Smooth muscle cell (in vitro differentiated cells): Measurements from ENCODE around the gene CDH1. TPM values are rescaled to one million over a fixed set of nuclear protein-coding genes. Genes with fewer than 3 reads are reported as not detected.

ENCODE experiments used
- DNase-seq: peaks from one replicate; lab custom pipeline; 2025; ENCODE audit not compliant: unreplicated experiment; lab: John Stamatoyannopoulos, UW
- H2AFZ ChIP-seq: fragments of 200-600 bp; sonication (generic); 2 replicates; pipeline ENCODE4 v1.6.0; 2016; ENCODE audit warnings: antibody characterized with exemption, low read depth, mild to moderate bottlenecking
- H3F3A ChIP-seq: fragments of 200-600 bp; sonication (generic); 2 replicates; pipeline ENCODE4 v1.6.0; 2017; ENCODE audit warnings: antibody characterized with exemption, low read depth
- H3K27ac ChIP-seq: fragments of 200-600 bp; sonication (generic); 2 replicates; pipeline ENCODE4 v1.5.1; 2016; ENCODE audit warnings: low read depth, mild to moderate bottlenecking
- H3K27me3 ChIP-seq: fragments of 200-600 bp; sonication (generic); 2 replicates; pipeline ENCODE4 v1.6.1; 2016; ENCODE audit warnings: low read depth, mild to moderate bottlenecking
- H3K36me3 ChIP-seq: fragments of 200-600 bp; sonication (generic); 2 replicates; pipeline ENCODE4 v1.5.1; 2016; ENCODE audit warnings: low read depth
- H3K4me1 ChIP-seq: fragments of 200-600 bp; sonication (generic); 2 replicates; pipeline ENCODE4 v1.5.1; 2016; ENCODE audit warnings: low read depth
- H3K4me2 ChIP-seq: fragments of 200-600 bp; sonication (generic); 2 replicates; pipeline ENCODE4 v1.6.0; 2016; ENCODE audit warnings: mild to moderate bottlenecking
- H3K4me3 ChIP-seq: fragments of 200-600 bp; sonication (generic); 2 replicates; pipeline ENCODE4 v1.5.1; 2016; ENCODE audit warnings: mild to moderate bottlenecking
- H3K79me2 ChIP-seq: fragments of 200-600 bp; sonication (generic); 2 replicates; pipeline ENCODE4 v1.6.0; 2016; ENCODE audit warnings: low read depth, mild to moderate bottlenecking
- H3K9ac ChIP-seq: fragments of 200-600 bp; sonication (generic); 2 replicates; pipeline ENCODE4 v1.6.0; 2016; ENCODE audit warnings: low read depth
- H3K9me3 ChIP-seq: fragments of 200-600 bp; sonication (generic); replicated peaks from 2 replicates; pipeline ENCODE4 v1.5.1; 2016; ENCODE audit warnings: low read depth
- H4K20me1 ChIP-seq: fragments of 200-600 bp; sonication (generic); 2 replicates; pipeline ENCODE4 v1.6.0; 2016; ENCODE audit warnings: low read depth
- CTCF ChIP-seq: fragments of 200-600 bp; sonication (generic); IDR thresholded peaks from 2 replicates; pipeline ENCODE4 v1.5.1; 2017; ENCODE audit warnings: borderline replicate concordance, mild to moderate bottlenecking, antibody characterized with exemption; ENCODE audit not compliant: insufficient read depth, poor library complexity, severe bottlenecking
- WGBS: methylation state at CpG from one replicate; pipeline ENCODE4 v1.1.7; 2016; ENCODE audit warnings: low lambda C conversion rate; 5-methylcytosine and 5-hydroxymethylcytosine counted together
- polyA plus RNA-seq: library from polyadenylated mRNA; unstranded; fragments of >200 nt; fragmentation: Nextera tagmentation; extraction: Ambion mirVana; gene quantifications from 2 replicates; pipeline ENCODE4 v1.2.1, GENCODE V29; 2016
- total RNA-seq: library from RNA; depleted of rRNA; stranded (reverse); fragments of >200 nt; gene quantifications from 2 replicates; pipeline ENCODE4 v1.2.3, GENCODE V29; 2014

CDH1 gene
- total and polyA plus RNA-seq, 2 experiments from 2014 or later, result 4.7 to 45.8 TPM

GRCh38 chr16:68774982-68775634, 38.0 kb downstream of the CDH1 start:
- Histone ChIP-seq H2AFZ (no peak overlapping the region), H3K9me3 (no peaks in the 10 kb centered on the region), H3K27me3 (no peaks in the 10 kb centered on the region), H3K36me3 (no peaks in the 10 kb centered on the region), H3F3A (no peaks in the 10 kb centered on the region), H3K27ac (no peak overlapping the region), H3K4me3 (no peak overlapping the region), H3K4me2 (no peak overlapping the region), H4K20me1 (peaks cover 41% of the 10 kb centered on the region), H3K79me2 (no peaks in the 10 kb centered on the region), H3K4me1 (peaks cover 8% of the 10 kb centered on the region), H3K9ac (no peak overlapping the region)
- no peak for DNase-seq
- TF ChIP-seq CTCF, result no peak
- WGBS, result 81% methylated on average over 7 of the region's 7 CpGs

DNA sequence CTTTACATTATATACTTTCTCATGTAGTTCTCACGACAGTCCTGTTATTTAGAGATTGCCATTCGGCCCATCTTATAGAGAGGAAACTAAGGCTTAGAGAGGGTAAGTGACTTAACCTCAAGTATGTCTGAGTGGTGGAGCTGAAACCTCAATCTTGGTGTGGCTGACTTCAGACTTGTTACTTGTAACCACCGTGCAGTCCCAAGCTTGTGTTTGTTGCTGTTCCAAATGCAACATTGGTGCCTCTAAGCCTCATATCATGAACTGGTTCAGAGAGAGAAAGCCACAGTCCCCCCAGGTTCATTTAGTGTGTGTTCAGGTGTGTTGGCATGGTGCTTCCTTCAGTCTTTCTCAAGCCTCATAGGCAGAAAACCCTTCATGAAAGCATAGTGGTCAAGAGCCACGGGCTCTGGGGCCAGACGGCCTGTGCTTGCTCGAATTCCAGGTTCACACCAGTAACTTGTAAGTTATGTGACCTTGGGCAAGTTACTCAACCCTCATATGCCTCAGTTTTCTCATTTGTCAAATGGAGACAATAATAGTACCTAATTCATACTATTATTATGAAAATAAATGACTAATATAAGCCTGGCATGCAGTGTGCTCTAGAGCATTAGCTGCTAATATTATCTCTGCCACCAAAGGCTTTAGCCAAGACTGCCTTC, 39.9 kb downstream of the CDH1 start:
- Histone ChIP-seq H3K36me3 (no peaks in the 10 kb centered on the region), H3K9me3 (no peaks in the 10 kb centered on the region), H3K27ac (peak overlapping the region; percentile 1), H3K4me2 (peak overlapping the region; percentile 13), H3K4me1 (peaks cover 8% of the 10 kb centered on the region), H3K9ac (no peak overlapping the region), H3F3A (no peaks in the 10 kb centered on the region), H4K20me1 (peaks cover 41% of the 10 kb centered on the region), H3K79me2 (no peaks in the 10 kb centered on the region), H3K27me3 (no peaks in the 10 kb centered on the region), H3K4me3 (no peak overlapping the region), H2AFZ (no peak overlapping the region)
- TF ChIP-seq CTCF, result no peak
- DNase-seq, result no peak
- WGBS, result 20% methylated on average over 6 of the region's 6 CpGs

DNA sequence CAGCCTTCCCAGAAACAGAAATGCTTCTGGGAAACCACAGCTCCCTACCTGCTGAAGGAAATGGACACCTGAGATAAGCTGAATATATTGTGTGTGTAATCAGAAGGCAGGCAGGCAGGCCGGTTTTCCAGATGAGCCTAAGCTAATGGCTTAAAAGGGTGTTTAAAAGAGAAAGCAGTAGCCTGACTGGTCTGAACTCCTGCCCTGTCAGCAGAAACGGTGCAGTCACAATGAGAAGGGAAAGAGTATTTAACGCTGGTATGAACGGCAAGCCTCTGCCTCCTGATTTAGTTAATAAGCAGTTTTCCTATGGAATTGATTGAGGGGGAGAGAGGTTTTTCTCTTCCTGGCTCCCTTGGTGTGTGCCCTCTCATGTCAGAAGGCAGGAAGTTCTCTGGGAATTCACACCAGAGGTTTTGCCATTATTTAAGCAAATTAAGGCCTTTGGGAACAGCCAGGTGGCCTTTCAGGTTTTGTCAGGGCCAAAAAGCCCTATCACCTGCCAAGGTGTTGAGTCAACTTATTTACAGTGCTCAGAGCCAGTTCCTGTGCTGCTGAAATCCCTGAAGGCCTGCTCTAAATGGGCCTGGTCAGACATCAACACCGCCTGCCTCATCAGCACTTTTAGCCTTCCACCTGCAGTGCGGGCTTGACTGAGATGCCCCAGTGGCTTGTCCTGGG, 41.6 kb downstream of the CDH1 start:
- Histone ChIP-seq H3K9me3 (no peaks in the 10 kb centered on the region), H3K4me2 (peak overlapping the region; percentile 50), H3K79me2 (no peaks in the 10 kb centered on the region), H3K9ac (no peak overlapping the region), H3K4me3 (no peak overlapping the region), H2AFZ (no peak overlapping the region), H3K27ac (peak overlapping the region; percentile 52), H3F3A (no peaks in the 10 kb centered on the region), H3K36me3 (no peaks in the 10 kb centered on the region), H3K4me1 (peaks cover 8% of the 10 kb centered on the region), H3K27me3 (no peaks in the 10 kb centered on the region), H4K20me1 (peaks cover 37% of the 10 kb centered on the region)
- TF ChIP-seq CTCF, result no peak
- no peak for DNase-seq
- WGBS, result 29% methylated on average over 6 of the region's 6 CpGs
